Measurements from ENCODE around the gene EDEM2. TPM values are rescaled to one million over a fixed set of nuclear protein-coding genes. Genes with fewer than 3 reads are reported as not detected.
"Not testable (repeated sequence)": the region's sequence is repeated elsewhere in the genome, so short reads cannot be mapped to it uniquely, and the experiment has no call there.

EDEM2 gene
- total RNA-seq, 1 donor: 37.6 TPM

GRCh38 chr20:35150846-35151579 lies 3.9 kb upstream of the EDEM2 start:
- no peak overlapping the region for H3K4me3 ChIP-seq (ENCODE audit: low read depth, low read length)
- no peak for TF ChIP-seq CTCF (IDR thresholded peaks at IDR 0.05; ENCODE audit: insufficient read depth, low read depth, low read length)
- no peak for DNase-seq (ENCODE audit: low read depth)

GRCh38 chr20:35147575-35148071 lies 487 bp upstream of the EDEM2 start:
- H3K4me3 ChIP-seq (ENCODE audit: low read depth, low read length): peak overlapping the region; percentile 98
- not testable (repeated sequence) for DNase-seq (ENCODE audit: low read depth)

GRCh38 chr20:35146299-35146919 lies 727 bp downstream of the EDEM2 start:
- TF ChIP-seq CTCF (IDR thresholded peaks at IDR 0.05; ENCODE audit: insufficient read depth, low read depth, low read length): peak; percentile 20
- peak overlapping the region; percentile 98 for H3K4me3 ChIP-seq (ENCODE audit: low read depth, low read length)
- DNase-seq (ENCODE audit: low read depth): peak; percentile 12

GRCh38 chr20:35145141-35145564 lies 2.0 kb downstream of the EDEM2 start:
- peak; percentile 71 for TF ChIP-seq CTCF (IDR thresholded peaks at IDR 0.05; ENCODE audit: insufficient read depth, low read depth, low read length)
- peak; percentile 79 for DNase-seq (ENCODE audit: low read depth)
- H3K4me3 ChIP-seq (ENCODE audit: low read depth, low read length): no peak overlapping the region

- TF ChIP-seq CTCF (IDR thresholded peaks at IDR 0.05; ENCODE audit: insufficient read depth, low read depth, low read length): no peak
- DNase-seq (ENCODE audit: low read depth): no peak
- no peak overlapping the region for H3K4me3 ChIP-seq (ENCODE audit: low read depth, low read length)
These were observed 2.4 kb downstream of the EDEM2 start for GRCh38 chr20:35144694-35145093.

- no peak for TF ChIP-seq CTCF (IDR thresholded peaks at IDR 0.05; ENCODE audit: insufficient read depth, low read depth, low read length)
- H3K4me3 ChIP-seq (ENCODE audit: low read depth, low read length): no peak overlapping the region
- DNase-seq (ENCODE audit: low read depth): peak; percentile 71
These were observed 11.1 kb downstream of the EDEM2 start for GRCh38 chr20:35135867-35136586.

GRCh38 chr20:35134880-35135279 lies 12.3 kb downstream of the EDEM2 start:
- no peak for DNase-seq (ENCODE audit: low read depth)
- TF ChIP-seq CTCF (IDR thresholded peaks at IDR 0.05; ENCODE audit: insufficient read depth, low read depth, low read length): no peak
- no peak overlapping the region for H3K4me3 ChIP-seq (ENCODE audit: low read depth, low read length)

Data from fibroblast of villous mesenchyme (primary cell).